Kidney tubule cell (primary cell): ENCODE data around the gene PADI3.

Source experiments
- DNase-seq: peaks from one replicate; pipeline ENCODE4 v3.0.0-alpha.2; 2018; ENCODE audit warnings: low spot score

The PADI3 gene

DNA sequence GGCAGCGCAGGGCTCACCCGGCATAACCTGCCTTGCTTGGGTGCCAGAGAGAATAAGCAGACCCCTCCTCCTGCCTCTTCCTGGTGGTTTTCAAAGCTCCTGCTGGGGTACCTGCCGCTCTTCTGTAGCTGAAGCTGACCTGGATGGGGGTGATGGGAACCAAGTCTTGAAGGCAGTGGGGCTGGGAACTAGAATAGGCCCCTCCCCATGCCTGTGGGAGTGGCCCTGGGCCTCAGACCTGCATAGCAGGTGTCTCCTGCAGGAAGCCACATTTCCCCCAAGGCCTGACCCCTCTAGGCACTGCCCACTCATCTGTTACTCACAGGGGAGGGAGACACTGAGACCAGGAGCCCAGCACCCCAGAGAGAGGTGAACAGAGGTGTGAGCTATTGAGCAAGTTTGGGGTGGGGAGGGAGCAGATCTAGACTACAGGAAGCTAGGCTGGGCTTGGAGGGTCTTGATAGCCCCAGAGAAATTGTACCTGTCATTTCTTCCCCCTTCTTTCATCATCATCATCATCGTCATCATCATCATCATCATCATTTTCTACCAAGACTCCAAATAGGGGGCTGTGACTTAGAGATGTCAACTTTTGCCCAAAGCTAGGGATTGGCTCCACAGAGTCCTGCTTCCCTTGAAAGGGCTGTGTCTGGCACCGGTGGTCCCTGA, 33.9 kb upstream of the PADI3 start:
- peak; percentile 63 for DNase-seq

DNA sequence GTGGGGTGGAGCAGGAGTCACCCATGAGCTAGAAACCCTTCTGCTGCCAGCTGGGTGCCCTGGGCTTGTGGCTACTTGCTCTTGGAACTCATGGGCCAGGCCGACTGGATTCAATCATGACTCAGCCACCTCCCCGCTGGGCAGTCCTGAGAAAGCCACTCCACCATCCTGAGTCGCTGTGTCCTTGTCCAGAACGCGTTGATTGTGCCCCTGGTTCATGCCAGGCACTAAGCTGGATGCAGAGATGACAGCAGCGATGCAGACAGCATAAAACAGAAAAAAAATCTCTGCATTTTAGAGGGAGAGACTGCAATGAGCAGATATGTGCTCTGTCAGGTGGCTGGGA, 33.4 kb upstream of the PADI3 start:
- peak; percentile 61 for DNase-seq

DNA sequence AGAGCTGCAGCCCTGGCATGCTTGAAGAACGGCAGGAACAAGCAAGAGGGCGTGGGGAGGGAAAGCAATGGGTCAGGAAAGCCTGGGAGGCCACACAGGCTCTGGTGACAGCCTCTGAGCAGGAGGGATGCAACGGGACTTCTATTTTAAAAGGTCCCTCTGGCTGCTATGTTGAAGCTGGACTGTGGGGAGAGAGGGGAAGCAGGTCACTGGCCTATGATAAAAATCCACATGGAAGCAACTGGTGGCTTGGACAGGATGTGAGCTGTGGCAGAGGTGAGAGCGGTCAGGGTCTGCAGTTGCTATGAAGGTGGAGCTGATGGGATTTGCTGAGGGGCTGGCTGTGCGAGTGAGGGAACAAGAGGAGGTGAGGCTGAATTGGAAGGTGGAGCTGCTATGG, 32.8 kb upstream of the PADI3 start:
- DNase-seq: no peak

DNA sequence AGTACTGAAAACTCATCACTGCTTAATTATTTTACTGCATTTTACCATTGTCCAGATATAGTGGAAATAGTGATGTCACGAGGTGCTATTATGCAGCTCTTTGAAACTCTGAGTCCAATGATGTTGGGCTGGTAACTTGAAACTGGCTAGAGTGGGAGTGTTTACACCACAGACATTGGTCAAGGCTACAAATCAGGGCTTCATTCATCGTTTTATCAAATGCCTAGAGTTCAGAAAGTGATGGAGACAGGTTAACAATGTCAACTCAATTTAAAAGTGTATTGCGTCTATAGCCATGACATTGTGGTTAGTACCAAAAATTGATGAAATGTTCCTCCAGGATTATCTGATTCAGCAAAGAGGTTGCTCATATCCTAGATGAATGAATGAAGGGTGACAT, 31.3 kb upstream of the PADI3 start:
- DNase-seq: no peak

DNA sequence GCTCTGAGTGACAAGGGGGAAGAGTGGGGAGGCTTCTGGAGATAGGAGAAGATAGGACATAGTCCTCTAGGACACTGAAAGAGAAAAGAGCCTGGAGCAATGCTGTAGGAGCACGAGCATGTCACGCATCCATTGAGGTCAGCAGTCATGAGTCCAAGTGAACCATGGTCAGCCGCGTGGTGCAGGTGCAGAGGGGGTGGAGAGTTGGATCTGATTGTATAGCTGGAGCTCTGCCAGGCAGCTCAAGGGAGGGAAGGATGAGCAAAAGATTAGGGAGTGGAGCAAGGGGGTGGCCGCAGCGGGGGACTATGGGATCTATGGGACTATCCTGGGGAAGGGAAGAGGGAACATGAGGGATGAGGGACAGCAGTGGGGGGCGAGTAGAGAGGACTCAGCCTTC, 30.0 kb upstream of the PADI3 start:
- DNase-seq: no peak

DNA sequence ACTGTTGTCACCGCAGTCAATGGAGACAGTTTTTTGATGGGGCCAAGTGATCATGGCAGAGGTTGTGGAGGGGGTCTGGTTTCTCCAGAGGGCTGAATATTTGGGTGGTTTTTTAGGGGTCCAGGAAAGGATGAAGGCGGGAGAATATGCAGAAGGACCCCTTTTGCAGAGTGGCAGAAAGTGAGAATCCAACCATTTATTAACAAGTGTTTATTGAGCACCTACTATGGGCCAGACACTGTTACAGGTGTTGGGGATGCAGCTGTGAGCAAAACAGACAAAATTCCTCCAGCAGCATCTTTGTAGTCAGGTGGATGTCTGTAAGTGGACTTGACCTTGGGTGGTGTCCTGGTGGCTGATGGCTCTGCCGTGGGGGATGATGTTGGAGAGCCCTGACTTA, 28.6 kb upstream of the PADI3 start:
- no peak for DNase-seq

DNA sequence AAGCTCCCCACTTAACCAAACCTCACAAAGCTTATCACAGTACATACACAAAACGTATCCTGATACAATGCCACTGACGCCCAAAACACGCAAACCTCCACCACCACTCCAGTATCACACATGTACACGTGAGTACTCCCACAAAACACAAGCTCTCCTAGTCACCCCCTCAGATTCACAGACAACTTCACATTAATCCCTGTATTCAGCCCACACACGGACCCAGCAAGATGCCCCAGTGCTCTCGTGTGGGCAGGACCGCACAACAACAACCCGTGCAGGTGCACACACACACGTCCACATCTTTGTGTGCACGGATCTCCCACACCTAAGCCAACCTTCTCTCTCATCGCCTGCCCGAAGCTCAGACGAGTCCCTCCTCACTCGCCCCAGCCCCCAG, 26.3 kb upstream of the PADI3 start:
- DNase-seq: no peak

DNA sequence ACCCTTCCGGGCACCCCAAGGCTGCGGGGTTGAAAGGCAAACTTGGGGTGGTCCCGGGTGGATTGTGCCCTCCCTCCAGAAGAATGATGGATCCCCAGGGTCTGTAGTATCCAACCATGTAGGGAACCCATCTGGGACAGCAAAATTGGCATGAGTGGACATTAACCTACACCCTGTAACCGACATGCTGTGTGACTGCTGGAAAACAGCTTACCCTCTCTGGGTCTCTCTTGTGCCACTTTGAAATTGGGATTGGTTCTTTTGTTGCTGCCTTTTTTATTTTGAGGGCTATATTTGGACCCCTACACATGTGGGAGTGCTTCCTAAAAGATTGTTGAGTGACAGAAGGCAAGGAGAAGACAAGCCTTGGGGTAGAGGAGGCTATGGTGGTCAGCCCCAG, 24.5 kb upstream of the PADI3 start:
- no peak for DNase-seq

DNA sequence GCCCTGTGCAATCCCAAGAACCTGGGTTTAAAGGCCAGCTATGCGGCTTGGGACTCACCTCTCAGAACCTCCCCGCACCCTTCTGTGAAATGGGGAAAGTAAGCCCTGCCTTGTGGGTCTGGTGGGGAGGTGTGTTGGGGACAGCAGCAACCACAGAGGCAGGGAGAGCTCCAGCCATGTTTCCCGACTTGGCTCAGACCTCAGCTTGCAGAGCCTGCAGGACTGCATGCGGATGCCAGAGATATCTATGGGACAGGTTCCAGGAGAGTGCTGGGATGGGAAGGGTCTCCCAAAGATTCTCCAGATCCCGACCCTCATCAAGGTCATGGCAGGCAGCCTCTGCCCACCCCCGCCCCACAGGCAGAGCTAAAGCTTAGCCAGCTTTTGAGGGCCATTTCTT, 23.8 kb upstream of the PADI3 start:
- no peak for DNase-seq

DNA sequence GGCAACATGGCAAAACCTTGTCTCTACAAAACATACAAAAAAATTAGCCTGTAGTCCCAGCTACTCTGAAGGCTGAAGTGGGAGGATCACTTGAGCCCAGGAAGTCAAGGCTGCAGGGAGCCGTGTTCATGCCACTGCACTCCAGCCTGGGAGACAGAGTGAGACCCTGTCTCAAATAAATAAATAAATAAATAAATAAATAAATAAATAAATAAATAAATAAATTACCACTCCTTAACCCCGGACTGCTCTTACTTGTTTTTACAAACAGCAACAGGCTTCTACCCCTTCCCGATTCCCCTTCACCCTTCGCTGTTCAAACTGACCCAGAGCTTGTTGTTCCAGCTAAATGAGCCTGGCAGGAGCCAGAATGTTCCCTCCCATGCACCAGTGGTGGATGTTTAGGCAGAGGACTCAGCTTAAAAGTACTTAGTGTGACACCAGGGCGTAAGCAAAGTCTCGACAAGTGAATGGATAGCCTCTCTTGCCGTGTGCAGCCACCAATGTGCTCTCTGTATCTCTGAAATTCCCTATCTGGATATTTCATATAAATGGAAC, 21.5 kb upstream of the PADI3 start:
- DNase-seq: no peak

DNA sequence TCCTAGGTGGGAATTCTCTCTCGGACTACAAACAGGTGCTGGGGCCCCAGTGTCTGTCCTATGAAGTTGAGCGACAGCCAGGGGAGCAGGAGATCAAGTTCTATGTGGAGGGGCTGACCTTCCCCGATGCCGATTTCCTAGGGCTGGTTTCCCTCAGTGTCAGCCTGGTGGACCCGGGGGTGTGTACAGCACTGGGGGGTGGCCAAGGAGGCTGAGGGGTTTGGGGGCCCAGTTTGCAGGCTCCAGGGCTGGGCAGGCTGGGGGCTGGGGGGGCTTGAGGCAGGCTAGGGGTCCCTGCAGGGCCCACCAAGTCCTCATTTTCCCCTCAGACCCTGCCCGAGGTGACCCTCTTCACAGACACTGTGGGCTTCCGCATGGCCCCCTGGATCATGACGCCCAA, 20.3 kb upstream of the PADI3 start:
- no peak for DNase-seq

DNA sequence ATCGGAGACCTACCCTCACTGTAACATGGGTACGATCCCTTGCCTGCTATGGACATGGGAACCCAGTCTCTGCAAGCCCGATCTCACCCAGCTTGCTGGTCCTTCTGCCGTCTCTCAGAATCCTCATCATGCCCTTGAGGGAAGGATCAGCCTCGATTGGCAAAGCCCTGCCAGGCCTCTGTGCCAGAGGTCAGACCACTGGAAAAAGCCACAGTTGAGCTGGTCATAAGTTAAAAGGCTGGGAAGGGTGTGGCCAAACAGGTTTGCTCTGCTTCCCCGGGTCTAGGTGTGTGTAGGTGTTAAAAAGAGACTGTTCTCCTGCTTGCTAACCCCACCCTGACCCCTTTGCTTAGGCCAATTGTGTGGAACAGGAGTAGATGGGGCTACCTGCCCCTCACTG, 19.5 kb upstream of the PADI3 start:
- peak; percentile 20 for DNase-seq

DNA sequence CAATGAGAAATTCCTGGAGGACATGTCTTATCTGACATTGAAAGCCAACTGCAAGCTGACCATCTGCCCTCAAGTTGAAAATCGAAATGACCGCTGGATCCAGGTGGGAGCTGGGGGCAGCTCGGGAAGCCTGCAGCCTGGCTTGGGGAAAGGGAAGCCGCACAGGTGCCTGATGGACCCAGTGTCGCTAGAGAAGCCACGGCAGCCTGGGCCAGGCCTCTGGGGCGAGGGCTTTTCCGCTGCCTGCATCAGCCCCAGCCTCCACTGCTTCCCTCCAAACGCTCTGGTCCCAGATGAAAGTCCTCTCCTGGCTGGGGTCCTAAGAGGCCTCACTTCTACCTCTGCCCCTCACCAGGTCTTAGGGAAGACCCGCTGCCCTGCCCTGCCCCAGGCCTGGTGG, 18.8 kb upstream of the PADI3 start:
- no peak for DNase-seq

DNA sequence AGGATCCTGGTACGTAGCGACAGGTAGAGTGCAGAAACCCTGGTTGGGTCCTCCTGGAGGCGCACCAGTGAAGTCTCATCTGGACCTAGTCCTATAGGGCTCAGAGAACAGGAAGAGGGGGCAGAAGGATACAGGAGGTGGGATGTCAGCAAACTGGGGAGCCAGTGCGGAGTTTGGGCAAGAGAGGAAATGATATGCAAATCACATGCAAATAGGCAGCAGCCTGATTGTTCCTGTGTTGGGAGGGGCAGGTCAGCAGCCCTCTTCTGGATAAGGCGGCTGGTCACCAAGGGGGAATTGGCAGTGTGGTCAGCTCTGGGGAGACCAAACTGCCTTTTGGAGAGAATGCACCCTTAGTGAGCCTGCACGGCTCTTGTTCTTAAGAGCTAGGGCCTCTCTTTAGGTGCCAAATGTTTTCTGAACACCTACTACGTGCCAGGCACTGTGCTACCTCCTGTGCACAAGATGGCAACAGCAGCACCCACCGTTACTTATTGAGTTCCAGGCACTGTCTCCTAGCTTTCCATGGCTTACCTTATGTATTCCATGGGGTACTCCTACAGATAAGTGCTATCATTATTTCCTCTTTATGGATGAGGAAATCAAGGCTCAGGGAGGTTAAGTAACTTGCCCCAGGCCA, 18.1 kb upstream of the PADI3 start:
- no peak for DNase-seq

DNA sequence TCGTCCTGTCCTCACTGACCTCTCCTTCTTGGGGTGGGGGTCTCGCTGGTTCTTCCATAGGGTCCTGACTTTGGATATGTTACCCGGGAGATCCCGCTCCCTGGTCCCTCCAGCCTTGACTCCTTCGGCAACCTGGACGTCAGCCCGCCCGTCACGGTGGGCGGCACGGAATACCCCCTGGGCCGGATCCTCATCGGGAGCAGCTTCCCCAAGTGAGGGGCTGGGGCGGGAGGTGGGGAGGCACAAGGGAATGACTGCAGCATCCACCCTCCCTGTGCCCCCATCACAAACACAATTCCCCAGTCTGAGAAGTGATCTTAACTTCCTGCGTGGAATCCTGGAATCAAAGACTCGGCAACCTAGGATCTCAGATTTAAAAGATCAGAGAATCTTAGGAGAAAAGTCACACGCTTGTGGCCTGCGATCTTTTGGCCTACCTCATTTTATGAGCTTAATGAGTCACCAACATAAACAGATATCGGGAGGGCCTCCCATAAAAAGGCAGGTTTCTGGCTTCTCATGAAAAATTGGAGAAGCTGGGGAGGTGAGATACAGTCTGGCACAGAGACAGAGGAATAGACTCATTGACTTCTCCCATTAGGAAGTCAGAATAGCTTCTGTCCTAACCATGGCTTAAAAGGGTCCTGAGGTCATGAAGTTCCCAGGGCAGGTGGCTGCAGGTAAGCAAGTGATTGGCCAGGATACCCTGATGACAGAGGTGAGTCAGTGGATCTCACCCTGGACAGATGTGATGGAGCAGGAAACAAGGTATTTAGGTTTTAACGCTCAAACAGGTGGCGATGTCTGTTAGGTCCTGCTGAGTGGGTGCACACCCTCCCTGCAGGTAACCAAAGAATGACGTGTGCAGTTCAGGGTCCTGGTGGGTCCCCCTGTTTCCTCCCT, 15.9 kb upstream of the PADI3 start:
- DNase-seq: peak; percentile 95

DNA sequence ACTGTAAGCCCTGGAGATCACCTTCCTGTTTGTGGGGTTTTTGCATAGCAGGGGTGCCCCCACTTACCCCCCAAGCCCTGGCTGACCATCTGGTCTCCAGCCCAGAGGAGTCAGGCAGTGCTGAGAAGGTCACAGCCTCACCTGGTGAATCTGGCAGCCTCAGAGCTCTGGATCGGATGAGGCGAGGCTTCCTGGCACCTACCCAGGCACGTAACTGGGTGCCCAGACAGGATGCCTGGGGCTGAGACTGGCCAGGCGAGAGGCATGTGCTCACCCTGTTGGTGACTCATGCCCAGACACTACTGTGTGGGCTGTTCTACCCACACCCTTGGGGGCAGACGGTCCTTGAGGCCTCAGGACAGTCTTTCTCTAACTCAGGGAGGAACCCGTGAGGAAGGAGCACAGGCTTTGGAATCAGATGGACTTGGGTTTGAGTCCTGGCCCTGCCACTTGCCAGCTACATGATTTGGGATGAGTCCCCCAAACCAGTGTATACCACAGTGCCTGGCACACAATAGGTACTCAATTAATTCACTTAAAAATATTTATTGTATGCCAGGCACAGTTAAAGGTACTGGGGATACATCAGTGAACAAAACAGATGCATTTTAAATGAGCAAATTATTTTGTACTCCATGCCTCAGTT, 15.1 kb upstream of the PADI3 start:
- DNase-seq: peak; percentile 100

DNA sequence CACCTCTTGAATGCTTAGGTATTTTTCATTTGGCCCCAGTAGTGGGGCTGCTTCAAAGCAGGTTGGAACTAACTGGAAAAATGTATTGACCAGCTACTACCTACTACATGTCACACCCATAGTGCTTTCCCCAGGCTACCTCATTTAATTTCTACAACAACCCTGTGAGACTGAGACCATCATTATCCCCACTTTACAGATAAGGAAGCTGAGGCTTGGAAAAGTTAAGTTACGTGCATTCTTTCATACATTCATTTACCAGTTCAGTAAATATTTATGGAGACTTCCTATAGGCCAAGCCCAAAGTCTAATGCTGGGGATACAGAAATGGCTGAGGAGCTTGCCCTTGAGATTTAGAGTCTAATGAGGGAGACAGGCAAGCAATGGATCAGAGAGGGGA, 14.5 kb upstream of the PADI3 start:
- DNase-seq: no peak

DNA sequence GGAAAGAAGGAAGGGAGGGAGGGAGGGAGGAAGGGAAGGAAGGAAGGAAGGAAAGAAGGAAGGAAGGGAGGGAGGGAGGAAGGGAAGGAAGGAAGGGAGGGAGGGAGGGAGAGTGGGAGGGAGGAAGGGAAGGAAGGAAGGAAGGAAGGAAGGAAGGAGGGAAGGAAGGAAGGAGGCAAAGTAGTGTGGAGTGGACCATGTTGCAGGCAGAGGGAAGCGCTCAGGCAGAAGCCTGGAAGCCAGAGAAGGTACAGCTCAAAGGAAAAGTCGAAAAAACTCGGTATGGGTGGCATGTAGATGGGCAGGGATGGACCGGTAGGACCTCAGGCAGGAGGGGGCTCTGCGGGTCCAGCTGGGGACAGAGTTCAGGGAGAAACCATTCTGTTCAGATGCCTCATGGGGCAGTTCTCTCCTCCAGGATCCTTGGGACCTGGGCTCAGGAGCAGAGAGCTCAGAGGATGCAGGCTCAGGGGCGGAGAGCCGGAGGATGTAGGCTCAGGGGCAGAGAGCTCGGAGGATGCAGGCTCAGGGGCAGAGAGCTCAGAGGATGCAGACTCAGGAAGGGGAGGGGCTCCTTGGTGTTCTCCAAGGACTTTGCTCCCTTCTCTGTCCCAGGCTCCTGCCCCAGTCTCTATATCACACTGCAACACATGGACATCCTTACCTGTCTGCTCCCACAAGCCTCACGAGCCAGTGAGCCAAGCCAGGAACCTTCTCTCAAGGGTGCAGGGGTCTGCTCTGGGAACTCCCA, 13.6 kb upstream of the PADI3 start:
- no peak for DNase-seq

DNA sequence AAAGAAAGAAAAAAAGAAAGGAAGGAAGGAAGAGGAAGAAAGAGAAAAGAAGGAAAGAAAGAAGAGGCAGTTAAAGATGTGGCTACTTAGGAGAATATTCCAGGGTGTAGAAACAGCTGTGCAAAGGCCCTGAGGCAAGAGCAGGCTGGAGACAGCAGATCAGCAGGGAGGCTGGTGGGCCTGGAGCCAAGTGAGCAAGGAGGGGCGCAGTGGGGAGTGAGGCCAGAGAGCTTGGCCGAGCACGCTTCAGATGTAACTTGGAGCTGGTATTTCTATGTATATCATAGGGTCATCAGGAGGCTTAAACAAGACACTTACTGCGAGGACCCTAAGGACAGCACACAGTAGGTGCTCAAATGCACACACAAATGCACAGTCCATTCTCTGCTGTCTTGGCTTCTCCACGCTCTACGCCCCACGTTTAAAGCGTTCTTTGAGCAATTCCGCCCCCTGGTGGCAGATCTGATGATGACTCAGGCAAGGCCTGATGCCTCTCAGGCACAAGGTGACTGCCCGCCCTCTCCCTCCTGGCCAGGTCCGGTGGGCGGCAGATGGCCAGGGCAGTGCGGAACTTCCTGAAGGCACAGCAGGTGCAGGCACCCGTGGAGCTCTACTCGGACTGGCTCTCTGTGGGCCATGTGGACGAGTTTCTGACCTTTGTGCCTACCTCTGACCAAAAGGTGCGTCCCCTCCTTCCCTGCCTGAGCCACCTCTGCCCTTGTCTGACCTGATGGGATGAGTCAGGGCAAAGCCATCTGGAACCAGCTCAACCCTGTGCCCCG, 11.9 kb upstream of the PADI3 start:
- DNase-seq: peak; percentile 93

DNA sequence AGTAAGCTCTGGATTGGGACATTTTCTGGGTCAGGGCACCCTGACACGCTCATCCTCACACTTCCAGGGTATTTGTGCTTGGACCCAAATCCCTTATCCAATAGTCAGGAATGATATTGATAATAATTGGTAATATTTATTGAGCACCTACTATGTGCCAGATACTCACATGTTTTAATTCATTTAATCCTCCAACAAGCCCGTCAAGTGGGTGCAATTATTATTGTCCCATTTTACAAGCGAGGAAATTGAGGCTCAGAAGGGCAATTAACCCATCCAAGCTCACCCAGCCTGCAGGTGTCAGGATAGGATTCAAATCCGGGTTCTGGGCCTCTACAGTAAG, 11.4 kb upstream of the PADI3 start:
- no peak for DNase-seq

DNA sequence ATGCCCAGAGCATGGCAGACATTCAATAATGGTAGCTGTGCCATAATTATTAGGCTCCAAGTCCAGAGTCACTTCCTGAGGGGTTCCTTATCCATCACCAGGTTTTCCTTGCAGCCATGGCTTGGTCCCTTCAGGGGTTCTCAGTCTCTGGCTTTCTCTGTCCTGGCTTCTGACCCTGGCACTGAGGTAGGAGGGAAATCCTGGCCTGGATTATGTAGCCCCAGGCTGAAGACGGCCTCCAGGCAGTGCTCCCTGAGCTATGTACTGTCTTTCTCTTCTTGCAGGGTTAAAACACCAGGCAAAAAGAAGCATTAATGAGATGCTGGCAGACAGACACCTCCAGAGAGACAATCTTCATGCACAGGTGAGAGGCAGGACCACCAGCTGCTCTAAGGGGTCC, 9.5 kb upstream of the PADI3 start:
- peak; percentile 89 for DNase-seq
